B cell (primary cell): ENCODE results near the gene PCDHGA2.
"Not testable (repeated sequence)": the region's sequence is repeated elsewhere in the genome, so short reads cannot be mapped to it uniquely, and the experiment has no call there.

Experiments used
- CTCF ChIP-seq: fragments of 200-600 bp; IDR thresholded peaks from one replicate; pipeline ENCODE4 v1.8.0; 2022; ENCODE audit warnings: antibody characterized with exemption, mild to moderate bottlenecking
- EZH2 ChIP-seq: IDR thresholded peaks from 2 replicates; pipeline ENCODE4 v1.6.1; 2012; ENCODE audit warnings: borderline replicate concordance, low read depth, mild to moderate bottlenecking, moderate library complexity, low read length; ENCODE audit not compliant: insufficient read depth, poor library complexity, severe bottlenecking

- not testable (repeated sequence) for TF ChIP-seq CTCF, EZH2
These were observed 2.3 kb downstream of the PCDHGA2 start for GRCh38 chr5:141340781-141341354.
